HUES48 (cell line): ENCODE results near the gene FES.
"Not testable (repeated sequence)": the region's sequence is repeated elsewhere in the genome, so short reads cannot be mapped to it uniquely, and the experiment has no call there.

ENCODE experiments used
- H3K27ac ChIP-seq: one replicate; pipeline ENCODE4 v1.7.0; 2013; ENCODE audit warnings: low read depth, low read length, inconsistent platforms
- H3K27me3 ChIP-seq: 2 replicates; pipeline ENCODE4 v1.6.1; 2013; ENCODE audit warnings: mild to moderate bottlenecking, low read length; ENCODE audit not compliant: control insufficient read depth, insufficient read depth
- H3K36me3 ChIP-seq: 2 replicates; pipeline ENCODE4 v1.6.1; 2013; ENCODE audit warnings: low read length; ENCODE audit not compliant: control insufficient read depth, insufficient read depth
- H3K4me1 ChIP-seq: 2 replicates; pipeline ENCODE4 v1.6.1; 2013; ENCODE audit warnings: mild to moderate bottlenecking, low read length; ENCODE audit not compliant: control insufficient read depth, insufficient read depth
- H3K4me3 ChIP-seq: 2 replicates; pipeline ENCODE4 v1.5.1; 2013; ENCODE audit warnings: mild to moderate bottlenecking, low read depth, low read length
- H3K9ac ChIP-seq: 2 replicates; pipeline ENCODE4 v1.6.1; 2013; ENCODE audit warnings: mild to moderate bottlenecking, low read depth, low read length, moderate library complexity
- H3K9me3 ChIP-seq: 2 replicates; pipeline ENCODE4 v1.6.1; 2013; ENCODE audit warnings: low read length; ENCODE audit not compliant: control insufficient read depth, insufficient read depth

Gene FES

DNA sequence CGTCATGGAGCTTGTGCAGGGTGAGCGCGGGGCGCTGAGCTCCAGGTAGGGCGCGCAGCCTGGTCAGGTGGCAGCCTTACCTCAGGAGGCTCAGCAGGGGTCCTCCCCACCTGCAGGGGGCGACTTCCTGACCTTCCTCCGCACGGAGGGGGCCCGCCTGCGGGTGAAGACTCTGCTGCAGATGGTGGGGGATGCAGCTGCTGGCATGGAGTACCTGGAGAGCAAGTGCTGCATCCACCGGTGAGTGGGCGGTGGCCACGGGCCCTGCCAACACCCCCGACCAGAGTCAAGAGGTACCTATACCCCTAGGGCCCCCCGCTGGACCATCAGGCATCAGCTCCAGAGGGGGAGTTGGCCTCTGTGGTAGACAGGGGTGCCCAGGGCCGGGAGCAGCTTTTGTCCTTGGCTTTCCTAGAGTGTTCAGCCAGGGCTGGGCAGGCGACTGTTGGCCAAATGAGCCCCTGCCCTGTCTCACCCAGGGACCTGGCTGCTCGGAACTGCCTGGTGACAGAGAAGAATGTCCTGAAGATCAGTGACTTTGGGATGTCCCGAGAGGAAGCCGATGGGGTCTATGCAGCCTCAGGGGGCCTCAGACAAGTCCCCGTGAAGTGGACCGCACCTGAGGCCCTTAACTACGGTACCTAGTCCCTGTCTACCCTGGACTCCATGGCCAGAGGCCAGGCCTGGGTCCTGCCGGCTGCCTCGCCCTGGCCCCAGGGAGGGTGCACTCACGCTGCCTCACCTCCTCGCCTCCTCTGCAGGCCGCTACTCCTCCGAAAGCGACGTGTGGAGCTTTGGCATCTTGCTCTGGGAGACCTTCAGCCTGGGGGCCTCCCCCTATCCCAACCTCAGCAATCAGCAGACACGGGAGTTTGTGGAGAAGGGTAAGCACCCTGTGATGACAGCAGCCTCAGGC is 9.1 kb downstream of the FES start:
- Histone ChIP-seq H3K9me3 (no peaks in the 10 kb centered on the region), H3K27ac (no peak overlapping the region), H3K4me1 (no peaks in the 10 kb centered on the region; the same call in 1 of the 2 replicates), H3K4me3 (no peak overlapping the region), H3K27me3 (no peaks in the 10 kb centered on the region), H3K36me3 (no peaks in the 10 kb centered on the region; the same call in 1 of the 2 replicates), H3K9ac (no peak overlapping the region)

DNA sequence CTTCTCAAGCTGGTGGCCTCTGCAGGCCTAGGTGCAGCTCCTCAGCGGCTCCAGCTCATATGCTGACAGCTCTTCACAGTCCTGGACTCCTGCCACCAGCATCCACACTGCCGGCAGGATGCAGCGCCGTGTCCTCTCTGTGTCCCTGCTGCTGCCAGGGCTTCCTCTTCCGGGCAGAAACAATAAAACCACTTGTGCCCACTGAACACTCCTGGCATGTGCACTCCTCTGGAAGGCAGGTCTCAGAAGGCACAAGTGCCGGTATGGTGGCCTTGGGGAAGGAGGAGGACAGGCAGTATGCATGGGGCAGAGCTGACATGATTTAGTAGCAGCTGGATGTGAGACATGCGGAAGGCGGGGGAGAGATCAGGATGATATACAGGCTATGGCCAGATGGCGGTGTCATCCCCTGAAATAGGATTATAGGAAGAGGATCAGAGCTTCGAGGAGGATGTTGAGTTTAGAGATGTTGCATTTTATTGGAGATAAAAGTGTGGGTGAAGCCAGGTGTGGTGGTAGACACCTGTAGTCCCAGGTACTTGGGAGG is 11.3 kb downstream of the FES start:
- no peaks in the 10 kb centered on the region for H3K9me3 ChIP-seq
- H3K27ac ChIP-seq, result no peak overlapping the region
- H3K4me3 ChIP-seq, result no peak overlapping the region

DNA sequence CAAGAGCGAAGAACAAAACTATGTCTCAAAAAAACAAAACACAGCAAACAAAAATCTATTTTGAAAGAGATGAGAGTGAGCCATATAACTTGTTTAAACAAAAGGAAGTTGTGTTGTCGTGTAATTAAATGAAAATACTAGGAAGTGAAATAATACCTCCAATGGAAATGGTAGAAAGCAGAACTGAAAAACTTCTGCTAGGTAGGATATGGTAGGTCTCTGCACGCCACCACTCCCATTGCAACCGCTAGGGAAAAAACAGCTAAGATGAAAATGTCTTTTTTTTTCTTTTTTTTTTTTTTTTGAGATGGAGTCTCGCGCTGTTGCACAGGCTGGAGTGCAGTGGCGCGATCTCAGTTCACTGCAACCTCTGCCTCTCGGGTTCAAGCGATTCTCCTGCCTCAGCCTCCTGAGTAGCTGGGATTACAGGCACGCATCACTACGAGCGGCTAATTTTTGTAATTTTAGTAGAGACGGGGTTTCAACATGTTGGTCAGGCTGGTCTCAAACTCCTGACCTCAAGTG is 12.9 kb downstream of the FES start:
- not testable (repeated sequence) for H3K36me3 ChIP-seq, H3K9me3 ChIP-seq, H3K27ac ChIP-seq, H3K9ac ChIP-seq, H3K4me3 ChIP-seq, H3K27me3 ChIP-seq, H3K4me1 ChIP-seq

More for the DNA sequence above, 11.3 kb downstream of the FES start:
- H3K9ac ChIP-seq, result no peak overlapping the region
- H3K36me3 ChIP-seq, result no peaks in the 10 kb centered on the region; the same call in 1 of the 2 replicates
- H3K4me1 ChIP-seq, result no peaks in the 10 kb centered on the region; the same call in 1 of the 2 replicates
- no peaks in the 10 kb centered on the region for H3K27me3 ChIP-seq

DNA sequence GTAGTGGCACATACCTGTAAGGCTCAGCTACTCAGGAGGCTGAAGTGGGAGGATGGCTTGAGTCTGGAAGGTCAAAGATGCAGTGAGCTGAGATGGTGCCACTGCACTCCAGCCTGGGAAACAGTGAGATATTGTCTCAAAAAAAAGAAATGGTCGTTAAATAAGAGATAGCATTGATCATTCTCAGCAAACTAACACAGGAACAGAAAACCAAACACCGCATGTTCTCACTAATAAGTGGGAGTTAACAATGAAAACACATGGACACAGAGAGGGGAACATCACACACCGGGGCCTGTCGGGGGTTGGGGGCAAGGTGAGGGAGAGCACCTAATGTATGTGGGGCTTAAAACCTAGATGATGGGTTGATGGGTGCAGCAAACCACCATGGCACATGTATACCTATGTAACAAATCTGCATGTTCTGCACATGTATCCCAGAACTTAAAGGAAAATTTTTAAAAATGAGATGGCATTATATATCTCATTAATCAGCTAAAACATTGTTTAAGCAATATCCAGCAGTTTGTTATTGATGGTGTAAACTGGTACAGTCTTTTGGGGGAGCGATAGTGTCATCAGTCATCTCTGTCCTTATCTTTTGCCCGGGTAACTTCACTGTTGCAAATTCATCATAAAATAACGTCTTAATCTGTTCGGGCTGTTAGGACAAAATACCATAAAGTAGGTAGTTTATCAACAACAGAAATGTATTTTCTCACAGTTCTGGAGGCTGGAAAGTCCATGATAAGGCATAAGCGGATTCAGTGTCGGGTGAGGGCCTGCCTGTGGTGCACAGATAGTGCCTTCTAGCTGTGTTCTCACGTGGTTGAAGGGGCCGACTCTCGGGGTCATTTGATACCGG is 17.1 kb downstream of the FES start:
- Histone ChIP-seq H3K4me3 (peak overlapping the region; percentile 93), H3K27ac (no peak overlapping the region), H3K4me1 (peaks cover 16% of the 10 kb centered on the region), H3K9me3 (no peaks in the 10 kb centered on the region), H3K9ac (no peak overlapping the region), H3K36me3 (peaks cover 7% of the 10 kb centered on the region; the same call in 1 of the 2 replicates), H3K27me3 (peaks cover 20% of the 10 kb centered on the region)

DNA sequence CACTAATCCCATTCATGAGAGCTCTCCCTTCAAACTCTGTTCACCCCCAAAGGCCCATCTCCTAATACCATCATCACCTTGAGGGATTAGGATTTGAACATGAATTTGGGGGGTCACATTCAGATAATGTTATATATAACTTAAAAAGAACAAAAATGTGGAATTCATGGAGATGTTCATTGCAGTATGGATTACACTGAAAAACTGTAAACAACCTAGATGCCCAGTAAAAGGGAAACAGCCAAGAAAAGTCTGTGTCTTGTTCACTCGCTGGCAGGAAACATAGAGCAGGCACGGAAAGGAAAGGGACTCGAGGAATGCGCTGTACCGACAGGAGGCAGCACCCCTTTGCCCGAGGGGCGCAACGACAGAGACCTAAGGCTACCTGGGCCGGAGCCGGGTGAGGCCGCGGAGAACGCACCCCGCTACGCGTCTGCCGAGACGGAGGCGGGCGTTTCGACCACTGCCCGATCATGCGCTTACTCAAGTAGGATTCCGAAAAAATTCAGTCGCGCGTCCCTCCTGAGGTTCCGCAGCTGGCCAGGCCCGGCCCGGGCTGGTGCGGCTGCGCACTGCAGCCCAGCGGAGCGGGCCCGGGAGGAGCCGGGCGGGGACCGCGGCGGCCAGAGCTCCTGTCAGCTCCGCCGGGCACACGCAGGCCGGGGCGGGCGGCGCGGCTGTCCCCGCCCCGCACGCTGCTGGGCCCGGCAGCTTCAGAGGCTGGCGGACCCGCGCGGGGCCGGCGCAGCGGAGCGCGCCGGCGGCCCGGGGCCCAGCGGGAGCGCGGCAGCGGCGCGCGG is 17.9 kb downstream of the FES start:
- Histone ChIP-seq H3K9ac (peak overlapping the region; percentile 63; the same call in 1 of the 2 replicates), H3K4me1 (peaks cover 16% of the 10 kb centered on the region), H3K27ac (peak overlapping the region; percentile 63), H3K4me3 (peak overlapping the region; percentile 93), H3K36me3 (peaks cover 7% of the 10 kb centered on the region; the same call in 1 of the 2 replicates), H3K9me3 (no peaks in the 10 kb centered on the region), H3K27me3 (peaks cover 20% of the 10 kb centered on the region)

DNA sequence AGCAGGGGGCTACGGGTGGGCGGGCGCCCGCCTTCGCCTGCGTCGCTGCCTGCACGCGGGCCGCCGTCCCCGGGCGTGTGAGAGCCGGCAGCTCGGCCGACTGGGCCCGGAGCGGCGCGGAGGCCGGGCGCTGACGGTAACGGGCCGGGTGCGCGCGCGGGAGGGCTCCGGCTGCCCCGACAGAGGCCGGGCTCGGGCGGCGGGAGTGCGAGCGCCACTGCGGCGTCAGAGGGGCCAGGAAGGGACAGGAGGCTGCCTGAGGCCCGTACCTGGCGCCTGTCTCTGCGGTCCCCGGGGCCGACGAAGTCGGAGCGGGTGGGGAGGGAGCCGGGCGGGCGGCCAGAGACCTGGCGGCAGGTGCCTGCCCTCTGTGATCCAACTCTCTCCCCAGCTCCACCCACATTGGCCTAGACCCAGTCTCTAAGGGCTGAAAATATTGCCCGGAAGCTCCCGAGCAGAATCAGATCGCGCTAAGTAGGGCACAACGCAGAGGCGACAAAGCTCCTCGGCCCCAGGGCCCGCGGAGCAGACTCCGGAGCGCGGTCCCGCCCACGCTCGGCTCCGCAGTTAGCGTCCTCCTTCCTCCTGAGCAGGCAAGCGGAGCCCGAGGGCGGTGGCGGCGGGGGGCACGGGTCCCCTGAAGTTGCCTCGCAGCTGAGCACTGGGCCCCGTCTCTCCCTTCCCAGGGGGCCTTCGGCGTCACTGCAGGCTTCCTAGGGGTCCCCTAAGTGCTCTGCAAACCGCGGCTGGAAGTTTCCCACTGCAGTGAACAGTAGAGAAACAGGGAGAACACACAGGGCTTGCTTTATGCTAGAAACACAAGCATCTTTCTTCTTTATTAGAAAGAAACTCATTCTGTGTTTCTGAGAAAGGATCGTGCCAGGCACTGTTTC is 18.8 kb downstream of the FES start, which contains the start of gene MAN2A2:
Gene MAN2A2 (plus strand): TSS at position 463 of the 893 bp plus-strand sequence. CDS start 906 bp downstream, outside the sequence.
- Histone ChIP-seq H3K27me3 (peaks cover 20% of the 10 kb centered on the region), H3K9me3 (no peaks in the 10 kb centered on the region), H3K36me3 (peaks cover 7% of the 10 kb centered on the region; the same call in 1 of the 2 replicates), H3K4me3 (peak within 1 kb of the TSS; percentile 93), H3K27ac (peak within 1 kb of the TSS; percentile 63), H3K9ac (peak within 1 kb of the TSS; percentile 63; the same call in 1 of the 2 replicates), H3K4me1 (peaks cover 16% of the 10 kb centered on the region)

DNA sequence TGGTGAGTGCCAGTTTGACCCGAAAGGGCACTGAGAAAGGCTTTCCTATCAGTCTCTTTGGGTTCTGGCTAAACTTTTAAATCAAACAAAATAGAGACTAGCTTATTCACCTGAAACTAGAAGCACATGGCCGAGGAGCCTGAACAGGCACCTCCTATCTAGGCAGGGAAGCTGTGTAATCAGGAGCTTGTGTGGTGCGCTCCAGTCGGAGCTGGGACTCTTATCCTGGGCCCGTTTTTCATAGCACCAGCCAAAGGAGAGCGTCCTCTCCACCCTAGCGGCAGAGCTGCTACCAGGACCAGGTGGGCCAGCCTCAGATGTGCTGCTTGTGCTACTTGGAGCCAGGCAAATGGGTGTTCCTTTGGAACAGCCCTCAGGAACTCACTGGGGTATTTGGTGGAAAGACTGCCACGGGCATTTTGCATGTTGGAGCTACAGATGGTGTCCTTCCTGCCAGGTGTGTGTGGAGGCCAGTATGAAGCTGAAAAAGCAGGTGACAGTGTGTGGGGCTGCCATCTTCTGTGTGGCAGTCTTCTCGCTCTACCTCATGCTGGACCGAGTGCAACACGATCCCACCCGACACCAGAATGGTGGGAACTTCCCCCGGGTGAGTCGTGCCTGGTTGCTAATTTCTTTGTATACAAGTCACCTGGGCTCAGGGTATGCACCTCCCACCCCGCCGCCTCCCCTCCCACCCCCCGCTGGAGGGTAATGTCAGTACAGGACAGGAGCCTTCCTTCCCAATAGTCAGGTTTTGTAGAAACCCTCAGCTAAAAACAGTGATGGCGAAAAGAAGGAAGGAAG is 19.6 kb downstream of the FES start:
- H3K27me3 ChIP-seq, result peaks cover 20% of the 10 kb centered on the region
- H3K9me3 ChIP-seq, result no peaks in the 10 kb centered on the region
- peaks cover 16% of the 10 kb centered on the region for H3K4me1 ChIP-seq
- H3K4me3 ChIP-seq, result peak overlapping the region; percentile 93
- H3K9ac ChIP-seq, result 0 out of 2 replicates have a peak overlapping the region, but pooled peaks have one; percentile 23
- H3K36me3 ChIP-seq, result peaks cover 7% of the 10 kb centered on the region; the same call in 1 of the 2 replicates
- peak overlapping the region; percentile 32 for H3K27ac ChIP-seq

DNA sequence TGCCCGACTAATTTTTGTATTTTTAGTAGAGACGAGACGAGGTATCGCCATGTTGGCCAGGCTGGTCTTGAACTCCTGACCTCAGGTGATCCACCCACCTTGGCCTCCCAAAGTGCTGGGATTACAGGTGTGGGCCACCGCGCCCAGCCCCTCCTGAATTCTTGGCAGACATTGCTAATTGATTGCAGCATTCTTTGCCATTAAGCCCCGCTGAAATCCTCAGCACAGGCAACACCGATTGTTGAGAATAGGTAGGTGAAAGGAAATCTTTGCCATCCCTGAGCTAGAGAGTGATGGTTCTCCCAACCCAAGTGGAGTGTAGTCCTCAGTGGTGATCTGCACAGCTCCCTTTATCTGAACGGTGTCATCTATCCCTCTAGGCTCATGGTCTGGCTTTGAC is 20.4 kb downstream of the FES start:
- H3K9me3 ChIP-seq, result no peaks in the 10 kb centered on the region
- peaks cover 20% of the 10 kb centered on the region for H3K27me3 ChIP-seq
- H3K27ac ChIP-seq, result no peak overlapping the region

More for the DNA sequence above, 20.4 kb downstream of the FES start:
- Histone ChIP-seq H3K4me3 (no peak overlapping the region), H3K4me1 (peaks cover 16% of the 10 kb centered on the region), H3K9ac (no peak overlapping the region), H3K36me3 (peaks cover 7% of the 10 kb centered on the region; the same call in 1 of the 2 replicates)
